CD8-positive, alpha-beta memory T cell (primary cell): ENCODE measurements around the gene SCG5. TPM values are rescaled to one million over a fixed set of nuclear protein-coding genes. Genes with fewer than 3 reads are reported as not detected.

Source experiments
- CTCF ChIA-PET: fragments of 350-600 bp; sonication (Branson Sonifier 250); formaldehyde crosslinking; loops from one replicate; lab custom pipeline; 2021; ENCODE audit warnings: antibody characterized with exemption; lab: Charles Lee
- POLR2A ChIA-PET: fragments of 350-600 bp; sonication (Branson Sonifier 250); formaldehyde crosslinking; loops from one replicate; lab custom pipeline; 2021; ENCODE audit warnings: antibody characterized with exemption; lab: Charles Lee
- DNase-seq, 5 donors: peaks; one replicate each; pipeline versions ENCODE4 v3.0.0 to v3.0.0-alpha.2; 2020 to 2022; ENCODE audit warnings: mixed read lengths in 1 of 5
- H3K27ac ChIP-seq: one replicate; pipeline ENCODE4 v1.7.0; 2013; ENCODE audit warnings: low read depth, mild to moderate bottlenecking, low read length, moderate library complexity
- H3K27me3 ChIP-seq: 2 replicates; pipeline ENCODE4 v1.7.0; 2013; ENCODE audit warnings: low read length, mild to moderate bottlenecking; ENCODE audit not compliant: insufficient read depth, poor library complexity, severe bottlenecking
- H3K36me3 ChIP-seq: 2 replicates; pipeline ENCODE4 v1.7.0; 2013; ENCODE audit warnings: mild to moderate bottlenecking, low read length, moderate library complexity; ENCODE audit not compliant: insufficient read depth
- H3K4me1 ChIP-seq: 2 replicates; pipeline ENCODE4 v1.7.0; 2013; ENCODE audit warnings: mild to moderate bottlenecking, low read length, moderate library complexity; ENCODE audit not compliant: insufficient read depth
- H3K4me3 ChIP-seq: 2 replicates; pipeline ENCODE4 v1.7.0; 2013; ENCODE audit warnings: mild to moderate bottlenecking, low read length
- H3K9me3 ChIP-seq: 2 replicates; pipeline ENCODE4 v1.7.0; 2013; ENCODE audit warnings: mild to moderate bottlenecking, low read length
- H3K27ac Mint-ChIP-seq, 8 donors: one replicate each; pipeline ENCODE4 v1.8.0; 2020 to 2021; ENCODE audit warnings: mixed read lengths in 8 of 8, mild to moderate bottlenecking in 6 of 8, inconsistent platforms in 3 of 8, moderate library complexity in 3 of 8
- H3K27me3 Mint-ChIP-seq, 2 donors: one replicate each; pipeline ENCODE4 v1.8.0; 2020 to 2021; ENCODE audit warnings: mixed read lengths in 2 of 2, mild to moderate bottlenecking in 1 of 2, moderate library complexity in 1 of 2
- H3K36me3 Mint-ChIP-seq, 3 donors: one replicate each; pipeline ENCODE4 v1.8.0; 2020 to 2021; ENCODE audit warnings: mixed read lengths in 3 of 3, inconsistent platforms in 1 of 3, mild to moderate bottlenecking in 1 of 3
- H3K4me1 Mint-ChIP-seq, 3 donors: one replicate each; pipeline ENCODE4 v1.8.0; 2020 to 2021; ENCODE audit warnings: mixed read lengths in 3 of 3, inconsistent platforms in 1 of 3, mild to moderate bottlenecking in 1 of 3
- H3K4me3 Mint-ChIP-seq, 7 donors: one replicate each; pipeline ENCODE4 v1.8.0; 2020 to 2021; ENCODE audit warnings: mixed read lengths in 7 of 7, mild to moderate bottlenecking in 6 of 7, moderate library complexity in 4 of 7, inconsistent platforms in 2 of 7
- H3K9me3 Mint-ChIP-seq, 5 donors: one replicate each; pipeline ENCODE4 v1.8.0; 2020 to 2022; ENCODE audit warnings: mixed read lengths in 5 of 5, mild to moderate bottlenecking in 3 of 5, moderate library complexity in 2 of 5, inconsistent platforms in 1 of 5
- polyA plus RNA-seq: library from polyadenylated mRNA; unstranded; fragments of 300-500 nt; fragmentation: Illumina TruSeq; gene quantifications from one replicate; pipeline ENCODE4 v1.2.3, GENCODE V29; 2021
- total RNA-seq, 2 experiments: library from RNA; stranded (reverse); gene quantifications; one replicate each; pipeline ENCODE4 v1.2.3, GENCODE V29; 2021

Gene SCG5
- total and polyA plus RNA-seq, 3 experiments from 2014 or later: 0.24 to 0.28 TPM; not detected in 1

GRCh38 chr15:32677238-32677750 is 35.8 kb downstream of the SCG5 start:
- ChIA-PET CTCF (no interaction called here), POLR2A (no interaction called here)
- Mint-ChIP-seq H3K4me1 (no peaks in the 10 kb centered on the region), H3K27ac (no peak overlapping the region), H3K27me3 (no peaks in the 10 kb centered on the region), H3K9me3 (no peaks in the 10 kb centered on the region), H3K36me3 (peaks cover 0 to 2% (median 0%) of the 10 kb centered on the region in 3 donors), H3K4me3 (no peak overlapping the region)
- Histone ChIP-seq H3K9me3 (no peaks in the 10 kb centered on the region), H3K4me1 (no peaks in the 10 kb centered on the region), H3K36me3 (no peaks in the 10 kb centered on the region), H3K27ac (no peak overlapping the region), H3K4me3 (no peak overlapping the region), H3K27me3 (no peaks in the 10 kb centered on the region)
- no peak for DNase-seq

- Mint-ChIP-seq H3K9me3 (no peaks in the 10 kb centered on the region), H3K27me3 (no peaks in the 10 kb centered on the region), H3K4me3 (no peak overlapping the region), H3K36me3 (no peaks in the 10 kb centered on the region), H3K4me1 (no peaks in the 10 kb centered on the region), H3K27ac (no peak overlapping the region)
- ChIA-PET CTCF (no interaction called here), POLR2A (no interaction called here)
- Histone ChIP-seq H3K36me3 (no peaks in the 10 kb centered on the region), H3K4me1 (no peaks in the 10 kb centered on the region), H3K27me3 (no peaks in the 10 kb centered on the region), H3K27ac (no peak overlapping the region), H3K9me3 (no peaks in the 10 kb centered on the region), H3K4me3 (no peak overlapping the region)
- no peak for DNase-seq
Observed at GRCh38 chr15:32679298-32679690, 37.8 kb downstream of the SCG5 start.

- Histone ChIP-seq H3K4me1 (no peaks in the 10 kb centered on the region), H3K36me3 (no peaks in the 10 kb centered on the region), H3K27me3 (no peaks in the 10 kb centered on the region), H3K9me3 (no peaks in the 10 kb centered on the region), H3K4me3 (no peak overlapping the region), H3K27ac (no peak overlapping the region)
- ChIA-PET CTCF (interaction anchor here (2.1 kb wide), 1 partner anchor 20 kb away, joined by 6 read pairs; no protein-coding TSS in a partner anchor), POLR2A (no interaction called here)
- Mint-ChIP-seq H3K4me1 (no peaks in the 10 kb centered on the region), H3K27me3 (no peaks in the 10 kb centered on the region), H3K27ac (no peak overlapping the region), H3K4me3 (no peak overlapping the region), H3K36me3 (no peaks in the 10 kb centered on the region), H3K9me3 (peaks cover 0 to 3% (median 0%) of the 10 kb centered on the region in 5 donors)
- DNase-seq: no peak
Observed at GRCh38 chr15:32682569-32682968, 41.1 kb downstream of the SCG5 start.

- H3K4me1 ChIP-seq: no peaks in the 10 kb centered on the region
- no peak overlapping the region for H3K4me3 ChIP-seq
- H3K4me1 Mint-ChIP-seq: no peaks in the 10 kb centered on the region
- no peaks in the 10 kb centered on the region for H3K36me3 ChIP-seq
- no peak overlapping the region for H3K27ac Mint-ChIP-seq
- no peak overlapping the region for H3K4me3 Mint-ChIP-seq
- no peak overlapping the region for H3K27ac ChIP-seq
- H3K9me3 Mint-ChIP-seq: peaks cover 0 to 3% (median 0%) of the 10 kb centered on the region in 5 donors
- no peaks in the 10 kb centered on the region for H3K36me3 Mint-ChIP-seq
- ChIA-PET CTCF (interaction anchor here (2.1 kb wide), 1 partner anchor 21 kb away, joined by 6 read pairs; no protein-coding TSS in a partner anchor), POLR2A (no interaction called here)
- no peaks in the 10 kb centered on the region for H3K9me3 ChIP-seq
- H3K27me3 Mint-ChIP-seq: no peaks in the 10 kb centered on the region
- no peak for DNase-seq
- no peaks in the 10 kb centered on the region for H3K27me3 ChIP-seq
Observed at GRCh38 chr15:32682977-32683630, 41.6 kb downstream of the SCG5 start.

GRCh38 chr15:32683906-32684584 is 42.5 kb downstream of the SCG5 start:
- CTCF ChIA-PET: no interaction called here
- peaks cover 0 to 3% (median 0%) of the 10 kb centered on the region in 5 donors for H3K9me3 Mint-ChIP-seq
- H3K27me3 Mint-ChIP-seq: no peaks in the 10 kb centered on the region
- no peak for DNase-seq
- no peak overlapping the region for H3K4me3 ChIP-seq
- H3K27me3 ChIP-seq: no peaks in the 10 kb centered on the region
- POLR2A ChIA-PET: no interaction called here
- no peak overlapping the region for H3K4me3 Mint-ChIP-seq
- H3K27ac ChIP-seq: no peak overlapping the region
- H3K27ac Mint-ChIP-seq: no peak overlapping the region
- H3K36me3 Mint-ChIP-seq: no peaks in the 10 kb centered on the region
- no peaks in the 10 kb centered on the region for H3K9me3 ChIP-seq
- no peaks in the 10 kb centered on the region for H3K4me1 ChIP-seq
- H3K36me3 ChIP-seq: no peaks in the 10 kb centered on the region
- no peaks in the 10 kb centered on the region for H3K4me1 Mint-ChIP-seq

- no peak overlapping the region for H3K27ac Mint-ChIP-seq
- no peaks in the 10 kb centered on the region for H3K36me3 Mint-ChIP-seq
- H3K27me3 Mint-ChIP-seq: no peaks in the 10 kb centered on the region
- no peaks in the 10 kb centered on the region for H3K4me1 Mint-ChIP-seq
- CTCF ChIA-PET: no interaction called here
- Histone ChIP-seq H3K27ac (no peak overlapping the region), H3K4me1 (no peaks in the 10 kb centered on the region), H3K36me3 (no peaks in the 10 kb centered on the region), H3K4me3 (no peak overlapping the region), H3K27me3 (no peaks in the 10 kb centered on the region), H3K9me3 (no peaks in the 10 kb centered on the region)
- H3K9me3 Mint-ChIP-seq: peaks cover 0 to 3% (median 0%) of the 10 kb centered on the region in 5 donors
- POLR2A ChIA-PET: no interaction called here
- DNase-seq: no peak
- no peak overlapping the region for H3K4me3 Mint-ChIP-seq
Observed at GRCh38 chr15:32685576-32685975, 44.1 kb downstream of the SCG5 start.

GRCh38 chr15:32687556-32687955 is 46.0 kb downstream of the SCG5 start:
- POLR2A ChIA-PET: no interaction called here

GRCh38 chr15:32688151-32688639 is 46.7 kb downstream of the SCG5 start:
- Mint-ChIP-seq H3K9me3 (peaks cover 0 to 3% (median 0%) of the 10 kb centered on the region in 5 donors), H3K4me3 (no peak overlapping the region), H3K4me1 (no peaks in the 10 kb centered on the region), H3K27ac (no peak overlapping the region), H3K27me3 (no peaks in the 10 kb centered on the region), H3K36me3 (no peaks in the 10 kb centered on the region)
- Histone ChIP-seq H3K4me3 (no peak overlapping the region), H3K9me3 (no peaks in the 10 kb centered on the region), H3K36me3 (no peaks in the 10 kb centered on the region), H3K27me3 (no peaks in the 10 kb centered on the region), H3K4me1 (no peaks in the 10 kb centered on the region), H3K27ac (no peak overlapping the region)
- ChIA-PET CTCF (no interaction called here), POLR2A (no interaction called here)
- DNase-seq: no peak

More at GRCh38 chr15:32687556-32687955, 46.0 kb downstream of the SCG5 start:
- Mint-ChIP-seq H3K27ac (no peak overlapping the region), H3K36me3 (no peaks in the 10 kb centered on the region), H3K9me3 (peaks cover 0 to 3% (median 0%) of the 10 kb centered on the region in 5 donors), H3K4me3 (no peak overlapping the region), H3K27me3 (no peaks in the 10 kb centered on the region), H3K4me1 (no peaks in the 10 kb centered on the region)
- DNase-seq: no peak
- H3K27ac ChIP-seq: no peak overlapping the region
- H3K27me3 ChIP-seq: no peaks in the 10 kb centered on the region
- no peaks in the 10 kb centered on the region for H3K36me3 ChIP-seq
- no peak overlapping the region for H3K4me3 ChIP-seq
- no peaks in the 10 kb centered on the region for H3K9me3 ChIP-seq
- CTCF ChIA-PET: no interaction called here
- no peaks in the 10 kb centered on the region for H3K4me1 ChIP-seq
